Activated CD4-positive, alpha-beta T cell treated with anti-CD3 and anti-CD28 coated beads, Interleukin-2, Interleukin-6, amounts not matched to agents 100 ng/mL and 50 ng/mL, durations not matched to agents 16 hours and 8 hours (primary cell): ENCODE measurements around the gene TRIM37.
"Not testable (repeated sequence)": the region's sequence is repeated elsewhere in the genome, so short reads cannot be mapped to it uniquely, and the experiment has no call there.

Experiments
- DNase-seq: peaks from one replicate; pipeline ENCODE4 v3.0.0-alpha.2; 2020

TRIM37 gene

GRCh38 chr17:59108400-59109102 lies 1.9 kb upstream of the TRIM37 start:
- no peak for DNase-seq

DNA sequence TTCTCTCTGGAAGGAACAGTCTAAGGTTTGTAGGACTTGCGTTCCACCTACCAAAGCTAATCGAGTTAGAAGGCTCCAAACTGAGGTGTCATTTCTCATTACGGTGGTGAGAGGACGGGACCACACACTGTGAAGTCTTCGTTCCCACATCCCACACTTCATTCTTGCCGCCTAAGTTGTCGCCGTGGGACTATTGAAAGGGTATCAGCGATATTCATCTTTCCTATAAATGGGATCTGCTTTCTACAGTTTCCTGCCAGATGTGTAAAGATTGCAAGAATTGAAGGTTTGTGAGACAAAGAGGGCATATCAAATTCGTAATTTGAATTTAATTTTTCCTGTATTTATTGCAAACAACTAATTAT lies 608 bp upstream of the TRIM37 start:
- no peak for DNase-seq

- peak; percentile 80 for DNase-seq
These were observed 723 bp downstream of the TRIM37 start for GRCh38 chr17:59105852-59106462.

GRCh38 chr17:59101178-59101577 lies 5.5 kb downstream of the TRIM37 start:
- no peak for DNase-seq

DNA sequence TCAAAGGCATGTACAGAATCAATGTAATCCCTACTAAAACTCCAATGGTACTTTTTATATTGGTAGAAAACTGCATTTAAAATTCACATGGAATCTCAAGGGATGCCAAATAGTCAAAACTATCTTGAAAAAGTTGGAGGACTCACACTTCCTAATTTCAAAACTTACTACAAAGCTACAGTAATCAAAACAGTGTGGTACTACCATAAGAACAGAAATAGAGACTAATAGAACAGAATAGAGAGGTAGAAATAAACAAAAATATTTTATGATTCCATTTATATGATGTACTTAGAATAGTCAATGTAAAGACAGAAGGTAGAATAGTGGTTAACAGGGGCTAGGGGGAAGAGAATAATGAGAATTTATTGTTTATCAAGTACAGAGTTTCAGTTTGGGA lies 8.8 kb downstream of the TRIM37 start:
- no peak for DNase-seq

DNA sequence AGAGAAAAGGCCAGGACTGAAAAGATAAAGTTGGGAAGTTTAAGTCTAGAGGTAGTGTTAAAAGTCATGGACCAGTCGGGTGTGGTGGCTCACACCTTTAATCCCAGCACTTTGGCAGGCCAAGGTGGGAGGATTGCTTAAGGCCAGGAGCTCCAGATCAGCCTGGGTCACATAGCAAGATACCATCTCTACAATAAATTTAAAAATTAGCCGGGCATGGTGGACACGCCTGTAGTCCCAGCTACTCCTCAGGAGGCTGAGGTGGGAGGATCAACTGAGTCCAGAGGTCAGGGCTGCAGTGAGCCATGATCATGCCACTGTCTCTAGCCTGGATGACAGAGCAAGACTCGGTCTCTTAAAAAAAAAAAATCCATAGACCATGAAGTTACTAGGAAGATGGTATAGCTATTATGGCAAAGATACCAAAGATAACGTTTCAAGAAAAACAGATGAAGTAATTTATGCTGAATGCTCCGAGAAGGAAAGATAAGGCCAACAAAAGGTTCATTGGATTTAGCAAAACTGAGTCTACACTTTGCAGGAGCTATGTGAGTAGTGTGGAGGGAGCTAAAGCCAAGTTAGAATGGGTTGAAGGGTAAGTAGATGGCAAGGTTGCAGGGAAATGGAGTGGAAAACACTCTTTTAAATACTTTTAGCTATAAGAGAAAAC lies 11.7 kb downstream of the TRIM37 start:
- no peak for DNase-seq

DNA sequence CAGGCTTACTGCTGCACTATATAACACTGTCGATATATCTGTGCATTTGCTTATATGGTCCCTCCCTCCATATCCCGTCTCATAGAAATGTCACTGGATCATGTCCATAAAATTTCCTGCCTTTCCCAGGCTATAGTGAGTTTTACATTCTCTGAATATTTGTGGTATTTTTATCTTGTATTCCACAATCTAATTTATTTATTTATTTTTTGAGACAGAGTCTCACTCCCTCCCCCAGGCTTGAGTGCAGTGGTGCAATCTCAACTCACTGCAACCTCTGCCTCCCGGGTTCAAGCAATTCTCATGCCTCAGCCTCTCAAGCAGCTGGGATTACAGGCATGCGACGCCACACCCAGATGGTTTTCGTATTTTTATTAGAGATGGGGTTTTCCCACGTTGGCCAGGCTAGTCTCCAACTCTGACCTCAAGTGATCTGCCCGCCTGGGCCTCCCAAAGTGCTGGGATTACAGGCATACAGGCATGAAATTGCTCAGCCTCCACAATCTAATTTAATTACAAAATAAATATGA lies 12.9 kb downstream of the TRIM37 start:
- DNase-seq: no peak

- DNase-seq: no peak
These were observed 13.5 kb downstream of the TRIM37 start for GRCh38 chr17:59093145-59093701.

DNA sequence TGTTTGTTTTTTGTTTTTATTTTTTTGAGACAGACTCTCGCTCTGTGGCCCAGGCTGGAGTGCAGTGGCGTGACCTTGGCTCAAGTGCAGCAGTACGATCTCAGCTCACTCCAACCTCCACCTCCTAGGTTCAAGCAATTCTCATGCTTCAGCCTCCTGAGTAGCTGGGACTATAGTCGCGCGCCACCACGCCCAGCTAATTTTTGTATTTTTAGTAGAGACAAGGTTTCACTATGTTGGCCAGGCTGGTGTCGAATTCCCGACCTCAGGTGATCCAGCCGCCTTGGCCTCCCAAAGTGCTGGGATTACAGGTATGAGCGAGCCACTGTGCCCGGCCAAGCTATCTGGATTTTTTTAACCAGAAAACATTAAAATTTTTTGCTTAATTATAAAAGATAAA lies 16.1 kb downstream of the TRIM37 start:
- DNase-seq: not testable (repeated sequence)

- no peak for DNase-seq
These were observed 22.5 kb downstream of the TRIM37 start for GRCh38 chr17:59084154-59084553.

DNA sequence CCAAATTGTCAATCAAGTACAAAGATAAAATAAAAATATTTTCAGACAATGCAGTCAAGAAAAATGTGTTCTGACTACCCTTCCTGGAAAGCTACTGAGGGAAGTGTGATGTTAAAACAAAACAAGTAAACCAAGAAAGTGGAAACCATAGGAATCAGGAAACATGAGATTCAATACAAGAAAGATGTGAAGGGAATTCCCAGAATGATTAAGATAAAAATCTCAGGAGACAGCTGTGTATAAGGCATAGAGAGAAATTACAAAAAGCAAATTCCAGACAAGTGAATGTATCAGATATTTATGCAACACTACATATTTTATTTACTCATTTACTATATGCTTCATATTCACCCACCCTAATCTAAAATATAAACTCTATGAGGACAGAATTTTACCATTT lies 32.2 kb downstream of the TRIM37 start:
- DNase-seq: no peak

GRCh38 chr17:59073972-59074371 lies 32.7 kb downstream of the TRIM37 start:
- DNase-seq: no peak

DNA sequence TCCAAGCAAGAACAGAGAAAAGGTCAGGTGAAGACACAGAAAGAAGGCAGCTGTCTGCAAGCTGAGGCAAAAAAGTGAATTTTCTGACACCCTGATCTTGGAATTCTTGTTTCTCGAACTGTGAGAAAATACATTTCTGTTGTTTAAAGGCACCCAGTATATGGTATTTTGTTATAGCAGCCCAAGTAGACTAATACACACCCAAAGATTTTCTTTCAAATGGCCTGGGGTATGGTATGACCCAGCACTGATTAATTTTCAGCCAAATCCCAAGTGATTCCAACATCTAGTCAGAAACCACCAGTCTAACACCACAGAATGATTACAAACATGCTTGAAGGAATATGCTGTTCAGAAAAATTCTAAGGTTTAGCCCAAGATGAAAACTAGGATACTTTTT lies 36.8 kb downstream of the TRIM37 start:
- no peak for DNase-seq

GRCh38 chr17:59067756-59068155 lies 38.9 kb downstream of the TRIM37 start:
- no peak for DNase-seq

DNA sequence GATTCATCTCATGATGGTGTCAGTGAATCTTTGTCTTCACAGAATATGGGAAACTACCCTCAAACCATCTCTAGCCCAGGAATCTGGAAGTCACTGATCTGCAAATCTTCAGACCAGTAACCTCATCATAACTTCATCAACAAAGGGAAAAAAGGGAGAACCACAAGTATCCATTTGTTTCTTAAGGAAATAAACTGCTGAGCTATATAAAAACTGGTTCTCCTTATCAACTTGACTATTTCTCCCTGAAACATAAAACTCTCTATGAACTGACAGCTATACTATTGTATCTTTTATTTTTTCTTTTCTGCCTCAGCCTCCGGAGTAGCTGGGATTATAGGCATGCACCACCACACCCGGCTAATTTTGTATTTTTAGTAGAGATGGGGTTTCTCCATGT lies 39.3 kb downstream of the TRIM37 start:
- no peak for DNase-seq

DNA sequence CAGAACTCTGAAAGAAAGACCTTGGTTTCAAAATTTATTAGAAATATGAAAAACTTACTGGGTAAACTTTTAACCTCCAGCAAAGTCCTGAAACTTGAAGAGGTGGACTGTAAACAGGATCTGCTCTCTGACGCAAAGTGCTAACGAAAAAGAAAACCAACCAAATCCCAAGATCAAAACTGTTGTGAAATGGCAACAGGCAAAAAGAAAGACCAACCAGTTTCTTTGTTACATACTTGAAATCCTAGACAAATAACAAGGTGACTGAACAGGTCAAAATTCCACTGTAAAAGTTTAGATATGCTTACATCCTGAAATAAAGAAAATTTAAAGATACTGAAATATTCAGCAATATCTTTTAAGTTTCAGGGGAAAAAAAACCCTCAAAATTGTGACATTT lies 44.2 kb downstream of the TRIM37 start:
- no peak for DNase-seq

GRCh38 chr17:59056857-59057256 lies 49.8 kb downstream of the TRIM37 start:
- DNase-seq: no peak

GRCh38 chr17:59049798-59050197 lies 56.9 kb downstream of the TRIM37 start:
- no peak for DNase-seq

DNA sequence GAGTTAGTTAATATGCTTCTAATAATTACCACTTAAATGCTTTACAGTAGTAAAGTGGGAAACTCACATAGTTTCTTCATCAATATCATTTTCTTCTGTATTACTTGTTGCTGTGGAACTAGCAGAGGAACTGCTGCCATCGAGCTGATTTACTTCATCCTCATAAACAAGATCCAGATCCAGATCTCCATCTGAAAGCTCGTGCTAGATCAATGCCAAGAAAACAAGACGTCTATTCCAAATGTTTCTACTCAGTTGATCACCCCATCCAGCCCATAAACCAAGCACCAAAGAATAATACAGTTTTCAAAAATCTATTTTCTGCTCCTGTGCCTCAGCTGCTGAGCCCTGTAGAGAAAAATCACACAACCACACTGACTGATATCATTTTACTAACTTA lies 59.1 kb downstream of the TRIM37 start:
- DNase-seq: no peak

DNA sequence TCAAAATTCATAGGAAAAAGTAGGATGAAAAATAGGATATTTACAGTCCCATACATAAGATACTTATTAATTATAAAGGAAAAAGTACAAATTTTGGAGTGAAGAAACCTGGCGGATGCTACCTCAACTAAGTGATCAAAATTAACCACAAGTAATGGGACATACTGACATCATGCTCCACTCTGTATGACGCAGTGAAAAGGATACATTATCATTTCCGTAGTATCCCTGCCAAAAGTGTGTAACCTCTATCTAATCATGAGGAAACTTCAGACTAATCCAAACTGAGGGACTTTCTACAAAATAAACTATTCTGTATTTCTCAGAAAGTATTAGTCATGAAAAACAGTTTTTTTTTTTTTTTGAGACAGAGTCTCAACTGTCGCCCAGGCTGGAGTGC lies 60.5 kb downstream of the TRIM37 start:
- DNase-seq: peak; percentile 7

- peak; percentile 82 for DNase-seq
These were observed 67.9 kb downstream of the TRIM37 start for GRCh38 chr17:59038734-59039133.

DNA sequence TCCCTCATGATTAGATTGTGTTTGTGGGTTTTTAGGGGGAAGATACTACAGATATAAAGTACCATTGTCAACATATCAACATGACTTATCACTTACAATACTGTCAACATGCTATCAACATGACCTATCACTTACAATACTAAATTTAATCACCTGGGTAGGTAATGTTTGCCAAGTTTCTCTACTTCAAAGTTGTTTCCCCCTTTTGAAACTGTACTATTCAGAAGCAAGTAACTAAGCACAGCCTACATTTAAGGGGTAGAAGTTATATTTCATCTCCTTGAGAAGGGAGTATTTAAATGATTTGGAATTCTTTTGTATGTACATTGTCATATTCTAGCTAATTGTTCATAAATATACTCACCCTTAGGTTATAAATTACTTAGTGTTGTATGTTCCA lies 68.7 kb downstream of the TRIM37 start:
- no peak for DNase-seq

DNA sequence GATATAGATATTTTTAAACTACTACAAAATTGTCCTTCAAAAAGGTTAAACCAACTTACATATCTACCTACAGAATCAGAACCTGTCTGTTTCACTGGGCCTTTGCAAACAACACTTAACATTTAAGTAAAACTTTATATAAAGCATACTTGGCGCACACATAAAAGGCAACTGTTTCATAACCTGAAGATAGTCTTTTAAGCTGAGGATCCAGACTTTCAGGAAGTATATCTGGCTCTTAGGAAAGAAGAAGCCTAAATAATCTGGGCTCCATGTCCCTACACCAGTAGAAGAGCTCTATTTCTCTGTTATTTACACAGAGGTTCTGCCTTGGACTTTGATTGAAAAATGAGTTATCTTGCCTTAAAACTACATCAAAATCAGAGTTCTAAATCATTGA lies 75.9 kb downstream of the TRIM37 start:
- no peak for DNase-seq

GRCh38 chr17:59028328-59028727 lies 78.4 kb downstream of the TRIM37 start:
- no peak for DNase-seq
